ENCODE results near the gene HOXD9.

GRCh38 chr2:176074919-176075425 lies 47.5 kb upstream of the HOXD9 start:
- TF ChIP-seq POLR2A (IDR thresholded peaks at IDR 0.05) (no peak), CTCF (IDR thresholded peaks at IDR 0.05) (no peak), EP300 (IDR thresholded peaks at IDR 0.05) (no peak)
